Bronchial epithelial cell (primary cell): ENCODE results near the gene CTNNA2. TPM values are rescaled to one million over a fixed set of nuclear protein-coding genes. Genes with fewer than 3 reads are reported as not detected.

Experiments used
- DNase-seq: peaks from one replicate; pipeline ENCODE4 v3.0.0-alpha.2; 2010; ENCODE audit warnings: low read depth
- FAIRE-seq: peaks from 2 replicates; lab custom pipeline; 2011; peaks lifted over from hg19 to GRCh38; lab: Jason Lieb, UNC
- H3K27me3 ChIP-seq: 2 replicates; pipeline ENCODE4 v1.5.1; 2011; ENCODE audit warnings: low read length; ENCODE audit not compliant: control insufficient read depth, insufficient read depth
- H3K36me3 ChIP-seq: 2 replicates; pipeline ENCODE4 v1.5.1; 2011; ENCODE audit warnings: low read length; ENCODE audit not compliant: control insufficient read depth, insufficient read depth
- H3K4me3 ChIP-seq: 2 replicates; pipeline ENCODE4 v1.5.1; 2011; ENCODE audit warnings: mild to moderate bottlenecking, low read depth, low read length, control low read depth
- CTCF ChIP-seq: IDR thresholded peaks from 2 replicates; pipeline ENCODE4 v1.5.1; 2011; ENCODE audit warnings: mild to moderate bottlenecking, moderate library complexity, low read length, control low read depth, inconsistent platforms; ENCODE audit not compliant: insufficient read depth, severe bottlenecking
- total RNA-seq: library from RNA; depleted of rRNA; stranded (reverse); fragments of >200 nt; gene quantifications from 2 replicates; pipeline ENCODE4 v1.2.1, GENCODE V29; 2014

CTNNA2 gene
- total RNA-seq, 1 donor from 2014 or later, result not detected

- Histone ChIP-seq H3K4me3 (no peak overlapping the region), H3K36me3 (no peaks in the 10 kb centered on the region), H3K27me3 (no peaks in the 10 kb centered on the region)
- DNase-seq (no peak), FAIRE-seq (no peak)
- TF ChIP-seq CTCF, result no peak
Observed at GRCh38 chr2:80638783-80639182, 1125.9 kb downstream of the CTNNA2 start.

GRCh38 chr2:80642465-80642864 is 1129.6 kb downstream of the CTNNA2 start:
- Histone ChIP-seq H3K27me3 (no peaks in the 10 kb centered on the region), H3K36me3 (no peaks in the 10 kb centered on the region), H3K4me3 (no peak overlapping the region)
- no peak for FAIRE-seq
- DNase-seq, result no peak
- no peak for TF ChIP-seq CTCF

- FAIRE-seq (no peak), DNase-seq (peak; percentile 31)
- no peak overlapping the region for H3K4me3 ChIP-seq
- H3K27me3 ChIP-seq, result no peaks in the 10 kb centered on the region
- no peaks in the 10 kb centered on the region for H3K36me3 ChIP-seq
- TF ChIP-seq CTCF, result no peak
Observed at GRCh38 chr2:80643598-80643997, 1130.7 kb downstream of the CTNNA2 start.

- FAIRE-seq, result no peak
Observed at GRCh38 chr2:80651435-80651834, 1138.6 kb downstream of the CTNNA2 start.

GRCh38 chr2:80655265-80655664 is 1142.4 kb downstream of the CTNNA2 start:
- TF ChIP-seq CTCF, result no peak
- no peak overlapping the region for H3K4me3 ChIP-seq
- no peak for FAIRE-seq

More at GRCh38 chr2:80651435-80651834, 1138.6 kb downstream of the CTNNA2 start:
- TF ChIP-seq CTCF, result no peak
- Histone ChIP-seq H3K4me3 (no peak overlapping the region), H3K27me3 (no peaks in the 10 kb centered on the region), H3K36me3 (no peaks in the 10 kb centered on the region)
- DNase-seq, result no peak

GRCh38 chr2:80670763-80671162 is 1157.9 kb downstream of the CTNNA2 start:
- no peak overlapping the region for H3K4me3 ChIP-seq
- no peak for TF ChIP-seq CTCF
- no peak for FAIRE-seq
- DNase-seq, result no peak
- H3K27me3 ChIP-seq, result no peaks in the 10 kb centered on the region
- no peaks in the 10 kb centered on the region for H3K36me3 ChIP-seq

More at GRCh38 chr2:80655265-80655664, 1142.4 kb downstream of the CTNNA2 start:
- no peaks in the 10 kb centered on the region for H3K27me3 ChIP-seq
- DNase-seq, result no peak
- H3K36me3 ChIP-seq, result no peaks in the 10 kb centered on the region
